Measurements from ENCODE around the gene IPPK.
"Not testable (repeated sequence)": the region's sequence is repeated elsewhere in the genome, so short reads cannot be mapped to it uniquely, and the experiment has no call there.

IPPK gene

DNA sequence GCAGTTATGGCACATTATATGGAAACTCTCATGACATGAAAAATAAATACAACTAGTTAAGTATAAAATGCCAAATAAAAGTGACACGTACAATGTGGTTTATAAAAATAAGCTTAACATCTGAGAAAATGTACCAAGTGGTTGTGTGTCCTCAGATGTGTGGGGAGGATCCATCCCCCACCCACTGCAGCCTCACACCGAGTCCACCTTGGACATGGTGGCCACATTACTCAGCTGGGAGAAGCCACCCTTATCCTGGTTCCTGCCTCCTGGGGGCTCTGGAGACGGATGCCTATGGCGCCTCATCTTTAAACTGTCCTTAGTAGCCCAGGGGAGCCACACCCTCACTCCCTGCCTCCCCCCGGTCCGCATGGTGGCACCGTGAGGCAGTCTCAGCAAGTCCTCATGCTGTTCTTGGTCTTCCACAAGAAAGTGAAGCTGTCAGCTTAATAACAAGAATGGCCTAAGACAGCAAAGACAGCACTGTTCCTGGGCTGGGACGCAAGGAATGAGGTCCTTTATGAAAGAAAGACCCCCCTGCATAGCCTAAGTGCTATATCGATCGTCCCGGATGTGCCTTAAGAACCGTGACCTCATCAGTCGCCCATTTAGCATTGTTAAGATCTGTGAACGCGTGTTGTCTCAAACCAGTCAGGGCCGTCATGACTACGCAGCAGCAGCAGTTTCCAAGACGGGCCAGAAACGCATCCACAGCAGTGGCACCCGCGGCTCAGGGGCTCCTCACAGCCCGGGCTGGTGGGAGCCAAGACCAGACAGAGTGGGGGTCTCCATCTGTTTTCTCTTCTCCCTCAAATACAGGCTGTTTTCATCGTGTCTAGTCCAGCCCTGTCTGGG lies 56.4 kb downstream of the IPPK start:
- DNase-seq (ENCODE audit: low read depth), result no peak

DNA sequence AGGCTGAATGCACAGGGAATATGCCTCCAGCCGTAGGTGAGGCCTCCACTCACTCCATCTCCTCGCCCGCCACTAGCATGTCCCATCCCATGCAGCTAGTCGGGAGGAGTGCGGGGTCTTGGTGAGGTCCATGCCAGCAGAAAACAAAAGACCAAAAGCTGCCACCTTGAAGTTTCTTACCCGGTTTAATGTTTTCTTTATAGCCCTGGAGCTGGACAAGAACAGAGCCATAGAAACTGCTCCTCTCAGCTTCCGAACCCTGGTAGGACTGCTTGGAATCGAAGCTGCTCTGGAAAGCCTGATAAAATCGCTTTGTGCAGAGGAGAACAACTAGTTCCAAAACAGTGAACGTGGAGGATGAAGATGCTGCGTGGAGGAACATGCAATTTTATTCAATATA lies 57.1 kb downstream of the IPPK start:
- no peak for DNase-seq (ENCODE audit: low read depth)

DNA sequence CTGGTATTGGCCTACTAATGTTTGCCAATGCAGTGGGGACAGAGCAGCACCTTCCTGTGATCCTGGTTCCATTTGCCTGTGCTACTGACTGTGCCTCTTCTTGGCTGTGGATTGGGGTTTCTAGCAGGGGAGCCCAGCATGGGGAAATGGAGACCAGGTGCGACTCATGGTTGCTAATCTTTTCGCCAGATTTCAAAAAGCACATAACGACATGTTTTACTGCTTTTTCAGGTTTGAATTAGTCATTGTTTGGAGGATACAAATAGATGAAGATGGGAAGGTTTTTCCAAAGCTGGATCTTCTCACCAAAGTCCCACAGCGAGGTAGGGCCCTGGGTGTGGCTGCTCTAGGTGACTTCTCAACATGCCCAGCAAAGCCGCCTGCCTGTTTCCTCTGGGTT lies 57.6 kb downstream of the IPPK start:
- no peak for DNase-seq (ENCODE audit: low read depth)

DNA sequence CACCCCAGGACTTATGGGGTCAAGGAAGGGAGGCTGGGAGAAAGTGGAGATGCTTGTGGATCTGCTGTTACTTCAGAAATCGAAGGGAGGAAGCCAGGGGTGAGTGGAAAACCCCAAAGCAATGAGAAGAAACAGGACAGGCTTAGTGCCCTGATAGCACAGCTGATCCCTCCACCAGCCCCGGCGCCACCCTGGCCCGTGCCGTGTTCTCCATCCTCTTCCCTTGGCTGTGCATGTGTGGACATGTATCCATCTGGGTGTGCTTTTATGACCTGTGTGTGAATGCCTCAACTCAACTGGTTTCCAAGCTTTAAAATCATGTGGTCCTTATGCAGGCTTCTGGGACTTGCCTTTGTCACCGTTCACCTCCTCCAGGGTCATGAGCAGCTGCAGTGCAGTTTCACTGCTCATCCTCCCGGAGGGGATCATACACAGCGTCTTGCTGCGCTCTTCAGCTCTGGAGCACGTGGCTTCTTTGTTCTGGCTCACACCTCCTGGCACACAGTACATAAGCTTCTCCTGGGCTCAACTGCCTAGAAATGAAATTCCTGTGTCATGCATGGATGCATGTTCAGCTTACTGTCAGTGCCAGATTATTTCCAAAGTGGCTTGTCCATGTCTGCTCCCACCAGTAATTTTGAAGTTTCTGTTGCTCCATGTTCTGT lies 58.2 kb downstream of the IPPK start:
- no peak for DNase-seq (ENCODE audit: low read depth)

GRCh38 chr9:92610470-92611420 lies 59.2 kb downstream of the IPPK start:
- DNase-seq (ENCODE audit: low read depth), result no peak

DNA sequence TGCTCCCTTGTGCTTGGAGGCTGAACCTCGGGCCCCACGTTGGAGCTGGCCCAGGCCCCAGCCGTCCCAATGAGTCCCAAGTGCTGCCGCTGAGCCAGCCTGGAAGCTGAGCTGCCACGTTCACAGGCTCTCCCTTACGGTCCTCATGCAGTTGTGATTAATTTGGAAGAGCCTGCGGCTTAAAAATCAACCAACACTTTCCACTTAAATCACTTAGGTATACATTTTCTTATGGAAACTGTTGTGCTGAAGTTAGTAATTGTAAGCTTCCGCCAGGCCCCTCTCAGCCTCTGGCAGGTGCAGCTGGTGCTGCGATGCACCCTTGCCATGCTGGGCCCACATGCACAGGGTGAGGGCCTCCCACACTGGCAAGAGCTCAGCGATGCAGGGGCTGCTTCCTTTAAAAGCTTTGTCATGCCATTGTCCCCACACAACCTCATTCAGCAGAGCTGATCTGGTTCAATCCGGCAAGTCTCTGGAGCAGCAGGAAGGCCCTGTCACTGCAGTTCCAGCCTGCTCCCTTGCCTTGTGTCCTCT lies 61.0 kb downstream of the IPPK start:
- DNase-seq (ENCODE audit: low read depth), result no peak

GRCh38 chr9:92608241-92608908 lies 61.6 kb downstream of the IPPK start:
- DNase-seq (ENCODE audit: low read depth), result no peak

GRCh38 chr9:92607773-92608172 lies 62.2 kb downstream of the IPPK start:
- peak; percentile 61 for DNase-seq (ENCODE audit: low read depth)

- no peak for DNase-seq (ENCODE audit: low read depth)
These were observed 62.8 kb downstream of the IPPK start for GRCh38 chr9:92607088-92607487.

- no peak for DNase-seq (ENCODE audit: low read depth)
These were observed 64.7 kb downstream of the IPPK start for GRCh38 chr9:92605224-92605623.

DNA sequence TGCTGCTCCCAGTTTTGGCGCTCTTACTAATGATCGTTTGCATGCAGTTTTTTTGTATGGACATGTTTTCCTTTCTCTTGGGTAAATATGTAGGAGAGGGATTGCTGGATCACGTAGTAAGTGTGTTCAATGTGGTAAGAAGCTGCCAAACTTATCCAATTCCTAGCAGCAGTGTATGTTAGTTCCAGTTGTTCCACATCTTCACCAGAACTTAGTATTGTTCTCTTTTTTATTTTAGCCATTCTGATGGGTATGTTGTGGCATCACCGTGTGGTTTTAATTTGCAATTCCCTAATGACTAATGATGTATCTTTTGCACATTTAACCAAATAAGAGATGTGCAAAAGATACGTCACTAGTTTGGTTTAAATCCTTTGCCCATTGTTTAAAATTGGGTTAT lies 65.9 kb downstream of the IPPK start:
- no peak for DNase-seq (ENCODE audit: low read depth)

DNA sequence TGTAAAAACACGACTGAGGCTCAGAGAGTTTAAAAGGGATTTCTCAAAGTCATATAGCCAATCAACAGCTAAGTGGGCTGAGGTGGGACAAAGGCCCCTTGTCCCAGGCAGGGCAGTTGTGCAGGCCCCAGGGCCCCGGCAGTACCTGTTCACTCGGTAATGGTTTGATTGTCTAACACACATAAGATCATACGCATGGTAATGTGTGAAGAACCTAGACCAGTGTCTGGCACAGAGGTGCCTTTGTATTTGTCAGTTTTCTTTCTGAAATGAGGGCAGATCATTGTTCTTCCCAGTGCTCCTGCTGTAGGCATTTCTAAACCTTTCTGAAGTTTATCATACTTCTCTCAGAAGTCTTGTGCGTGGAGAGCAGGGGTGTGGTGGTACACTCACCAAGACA lies 66.8 kb downstream of the IPPK start:
- no peak for DNase-seq (ENCODE audit: low read depth)

GRCh38 chr9:92602413-92602812 lies 67.5 kb downstream of the IPPK start:
- DNase-seq (ENCODE audit: low read depth), result no peak

DNA sequence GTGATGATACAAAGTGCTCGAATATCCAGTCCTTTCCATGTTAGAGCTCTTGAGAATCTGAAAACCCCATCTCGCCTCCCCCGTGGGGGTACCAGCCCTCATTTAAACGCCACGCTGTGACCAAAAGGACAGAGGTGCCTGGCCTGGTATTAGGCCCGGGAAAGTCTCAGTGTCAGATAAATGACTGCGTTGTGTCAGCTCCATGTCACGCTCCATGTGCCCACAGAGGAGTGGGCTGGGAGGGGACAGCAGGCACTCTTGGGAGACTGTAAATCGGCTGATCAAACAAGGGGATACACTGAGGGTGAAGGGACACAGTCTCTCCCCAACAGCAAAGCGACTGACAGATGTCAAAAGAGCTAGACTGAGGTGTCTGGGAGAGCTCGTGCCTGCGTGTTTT lies 68.5 kb downstream of the IPPK start:
- DNase-seq (ENCODE audit: low read depth), result no peak

- no peak for DNase-seq (ENCODE audit: low read depth)
These were observed 69.3 kb downstream of the IPPK start for GRCh38 chr9:92600462-92601261.

- DNase-seq (ENCODE audit: low read depth), result no peak
These were observed 69.9 kb downstream of the IPPK start for GRCh38 chr9:92599938-92600461.

DNA sequence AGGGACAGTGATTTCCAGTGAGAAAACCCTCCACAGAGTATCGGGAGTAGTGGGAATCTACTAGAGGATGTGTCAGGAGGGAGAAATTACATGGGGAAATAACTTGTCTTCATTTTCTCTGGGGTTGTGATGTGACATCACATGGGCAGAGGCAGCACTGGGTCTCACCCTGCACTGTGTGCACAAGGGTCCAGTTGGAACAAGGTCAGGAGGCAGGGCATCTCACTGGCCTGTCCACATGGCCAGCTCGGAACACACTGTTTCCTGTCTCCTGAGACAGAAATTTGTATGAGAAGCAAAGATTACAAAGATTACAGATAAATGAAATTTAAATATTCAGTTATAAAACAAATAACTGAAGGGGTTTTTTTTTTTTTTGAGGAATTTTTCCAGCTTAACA lies 71.5 kb downstream of the IPPK start:
- DNase-seq (ENCODE audit: low read depth), result no peak

DNA sequence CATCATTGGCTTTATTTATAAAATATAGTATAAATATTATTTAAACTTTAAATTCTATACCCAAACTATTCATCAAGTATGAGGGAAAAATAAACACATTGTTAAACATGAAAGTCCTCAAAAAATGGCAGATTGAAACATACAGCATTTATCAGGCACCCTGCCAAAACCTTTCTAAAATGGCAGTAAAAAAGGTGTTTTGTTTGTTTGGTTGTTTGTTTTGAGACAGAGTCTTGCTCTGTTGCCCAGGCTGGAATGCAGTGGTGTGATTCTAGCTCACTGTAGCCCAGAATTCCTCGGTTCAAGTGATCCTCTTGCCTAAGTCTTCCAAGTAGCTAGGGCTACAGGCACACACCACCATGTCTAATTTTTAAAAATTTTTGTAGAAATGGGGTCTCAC lies 74.0 kb downstream of the IPPK start:
- no peak for DNase-seq (ENCODE audit: low read depth)

DNA sequence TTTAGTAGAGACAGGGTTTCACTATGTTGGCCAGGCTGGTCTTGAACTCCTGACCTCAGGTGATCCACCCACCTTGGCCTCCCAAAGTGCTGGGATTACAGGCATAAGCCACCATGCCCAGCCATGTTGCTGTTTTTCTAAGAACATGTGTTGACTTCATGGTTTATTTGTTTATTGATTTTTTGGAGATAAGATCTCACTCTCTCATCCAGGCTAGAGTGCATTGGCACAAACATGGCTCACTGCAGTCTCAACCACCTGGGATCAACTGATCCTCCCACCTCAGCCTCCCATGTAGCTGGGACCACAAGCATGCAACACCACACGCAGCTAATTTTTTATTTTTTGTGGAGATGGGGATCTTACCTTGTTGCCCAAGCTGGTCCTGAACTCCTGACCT lies 74.9 kb downstream of the IPPK start:
- DNase-seq (ENCODE audit: low read depth), result not testable (repeated sequence)
